Measurements from ENCODE around the gene MAP6. TPM values are rescaled to one million over a fixed set of nuclear protein-coding genes. Genes with fewer than 3 reads are reported as not detected.

Gene MAP6
- total RNA-seq, 1 donor from 2014 or later, result 30.5 TPM

- peaks cover 9% of the 10 kb centered on the region for H3K27me3 Mint-ChIP-seq
- H3K9me3 Mint-ChIP-seq, result no peaks in the 10 kb centered on the region
- DNase-seq (ENCODE audit: extremely low spot score, unreplicated experiment), result no peak
- TF ChIP-seq, protein P1, sequence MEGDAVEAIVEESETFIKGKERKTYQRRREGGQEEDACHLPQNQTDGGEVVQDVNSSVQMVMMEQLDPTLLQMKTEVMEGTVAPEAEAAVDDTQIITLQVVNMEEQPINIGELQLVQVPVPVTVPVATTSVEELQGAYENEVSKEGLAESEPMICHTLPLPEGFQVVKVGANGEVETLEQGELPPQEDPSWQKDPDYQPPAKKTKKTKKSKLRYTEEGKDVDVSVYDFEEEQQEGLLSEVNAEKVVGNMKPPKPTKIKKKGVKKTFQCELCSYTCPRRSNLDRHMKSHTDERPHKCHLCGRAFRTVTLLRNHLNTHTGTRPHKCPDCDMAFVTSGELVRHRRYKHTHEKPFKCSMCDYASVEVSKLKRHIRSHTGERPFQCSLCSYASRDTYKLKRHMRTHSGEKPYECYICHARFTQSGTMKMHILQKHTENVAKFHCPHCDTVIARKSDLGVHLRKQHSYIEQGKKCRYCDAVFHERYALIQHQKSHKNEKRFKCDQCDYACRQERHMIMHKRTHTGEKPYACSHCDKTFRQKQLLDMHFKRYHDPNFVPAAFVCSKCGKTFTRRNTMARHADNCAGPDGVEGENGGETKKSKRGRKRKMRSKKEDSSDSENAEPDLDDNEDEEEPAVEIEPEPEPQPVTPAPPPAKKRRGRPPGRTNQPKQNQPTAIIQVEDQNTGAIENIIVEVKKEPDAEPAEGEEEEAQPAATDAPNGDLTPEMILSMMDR (conservative IDR thresholded peaks at IDR 0.05), result no peak
- H3K27ac Mint-ChIP-seq, result peak overlapping the region; percentile 82
- no peaks in the 10 kb centered on the region for H3K36me3 Mint-ChIP-seq
- H3K4me3 Mint-ChIP-seq, result peak overlapping the region; percentile 87
- H3K4me1 Mint-ChIP-seq (ENCODE audit: unreplicated experiment), result peaks cover 10% of the 10 kb centered on the region
These were observed 84.8 kb downstream of the MAP6 start for GRCh38 chr11:75583718-75584658.

GRCh38 chr11:75582895-75583717 lies 85.7 kb downstream of the MAP6 start:
- Mint-ChIP-seq H3K4me3 (peak overlapping the region; percentile 86), H3K9me3 (no peaks in the 10 kb centered on the region), H3K27ac (peak overlapping the region; percentile 79), H3K4me1 (ENCODE audit: unreplicated experiment) (peaks cover 10% of the 10 kb centered on the region), H3K36me3 (no peaks in the 10 kb centered on the region), H3K27me3 (peaks cover 9% of the 10 kb centered on the region)
- peak; percentile 82 for DNase-seq (ENCODE audit: extremely low spot score, unreplicated experiment)
- TF ChIP-seq, protein P1 (conservative IDR thresholded peaks at IDR 0.05), result peak; percentile 71

- DNase-seq (ENCODE audit: extremely low spot score, unreplicated experiment), result no peak
- peak overlapping the region; percentile 86 for H3K4me3 Mint-ChIP-seq
- peaks cover 14% of the 10 kb centered on the region for H3K4me1 Mint-ChIP-seq (ENCODE audit: unreplicated experiment)
- H3K27me3 Mint-ChIP-seq, result peaks cover 9% of the 10 kb centered on the region
- H3K36me3 Mint-ChIP-seq, result no peaks in the 10 kb centered on the region
- H3K9me3 Mint-ChIP-seq, result no peaks in the 10 kb centered on the region
- TF ChIP-seq, protein P1 (conservative IDR thresholded peaks at IDR 0.05), result no peak
- peak overlapping the region; percentile 79 for H3K27ac Mint-ChIP-seq
These were observed 86.3 kb downstream of the MAP6 start for GRCh38 chr11:75582506-75582894.

- Mint-ChIP-seq H3K27me3 (peaks cover 9% of the 10 kb centered on the region), H3K4me1 (ENCODE audit: unreplicated experiment) (peaks cover 18% of the 10 kb centered on the region), H3K27ac (no peak overlapping the region), H3K36me3 (no peaks in the 10 kb centered on the region), H3K4me3 (no peak overlapping the region), H3K9me3 (no peaks in the 10 kb centered on the region)
- no peak for DNase-seq (ENCODE audit: extremely low spot score, unreplicated experiment)
- TF ChIP-seq, protein P1 (conservative IDR thresholded peaks at IDR 0.05), result no peak
These were observed 89.0 kb downstream of the MAP6 start for GRCh38 chr11:75579841-75580240.

- no peaks in the 10 kb centered on the region for H3K36me3 Mint-ChIP-seq
- H3K27me3 Mint-ChIP-seq, result peaks cover 9% of the 10 kb centered on the region
- H3K4me3 Mint-ChIP-seq, result no peak overlapping the region
- DNase-seq (ENCODE audit: extremely low spot score, unreplicated experiment), result no peak
- H3K27ac Mint-ChIP-seq, result no peak overlapping the region
- TF ChIP-seq, protein P1 (conservative IDR thresholded peaks at IDR 0.05), result no peak
- no peaks in the 10 kb centered on the region for H3K9me3 Mint-ChIP-seq
- peaks cover 14% of the 10 kb centered on the region for H3K4me1 Mint-ChIP-seq (ENCODE audit: unreplicated experiment)
These were observed 89.9 kb downstream of the MAP6 start for GRCh38 chr11:75578977-75579376.

All from type B pancreatic cell (in vitro differentiated cells).